ENCODE data around the gene F2R.

DNA sequence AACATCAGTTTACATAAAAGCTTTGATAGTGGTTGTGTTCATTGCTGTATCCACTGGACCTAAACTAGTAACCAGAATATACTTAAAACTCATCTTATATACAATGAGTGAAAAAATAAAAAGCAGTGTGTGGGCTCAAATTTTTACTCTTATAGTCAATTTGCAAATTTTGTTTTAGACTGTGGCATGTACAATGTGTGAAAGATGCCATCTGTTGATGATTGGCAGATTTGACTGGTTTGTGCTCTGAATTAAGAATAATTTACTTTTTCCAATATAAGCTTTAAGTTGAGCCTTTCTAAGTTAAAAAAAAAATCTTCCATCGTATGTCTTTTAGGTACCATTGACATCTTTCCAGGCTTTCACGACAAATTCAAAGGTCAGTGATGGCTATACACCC is 60.5 kb downstream of the F2R start:
- TF ChIP-seq EZH2 (IDR thresholded peaks at IDR 0.05; ENCODE audit: insufficient read depth, poor library complexity, severe bottlenecking) (no peak), EZH2phosphoT487 (IDR thresholded peaks at IDR 0.05; ENCODE audit: insufficient read depth, low read depth) (no peak)

Data from GM23248 (cell line).